Keratinocyte (primary cell): Measurements from ENCODE around the gene UBXN11. TPM values are rescaled to one million over a fixed set of nuclear protein-coding genes. Genes with fewer than 3 reads are reported as not detected.

Experiments
- DNase-seq: peaks from one replicate; pipeline ENCODE4 v3.0.0-alpha.2; 2011; ENCODE audit warnings: low read depth, missing footprints, low spot score
- FAIRE-seq: peaks from 2 replicates; lab custom pipeline; 2011; peaks lifted over from hg19 to GRCh38; lab: Jason Lieb, UNC
- H2AFZ ChIP-seq: 2 replicates; pipeline ENCODE4 v1.6.0; 2012; ENCODE audit warnings: low read length, control low read depth, inconsistent platforms; ENCODE audit not compliant: control insufficient read depth
- H3K27ac ChIP-seq: 2 replicates; pipeline ENCODE4 v1.5.1; 2011; ENCODE audit warnings: low read length; ENCODE audit not compliant: control insufficient read depth, insufficient read depth
- H3K27me3 ChIP-seq: 3 replicates; pipeline ENCODE4 v1.6.0; 2011; ENCODE audit warnings: low read length; ENCODE audit not compliant: control insufficient read depth, insufficient read depth; ENCODE audit errors: extremely low read depth
- H3K36me3 ChIP-seq, 2 experiments: 2 replicates in 1 of 2; 3 replicates in 1 of 2; pipeline ENCODE4 v1.5.1; 2011; ENCODE audit warnings: low read length in 2 of 2, mild to moderate bottlenecking in 1 of 2; ENCODE audit not compliant: control insufficient read depth in 2 of 2, insufficient read depth in 2 of 2; ENCODE audit errors: extremely low read depth in 1 of 2
- H3K4me1 ChIP-seq: 3 replicates; pipeline ENCODE4 v1.5.1; 2011; ENCODE audit warnings: low read length; ENCODE audit not compliant: control insufficient read depth, insufficient read depth; ENCODE audit errors: extremely low read depth
- H3K4me2 ChIP-seq: 3 replicates; pipeline ENCODE4 v1.6.0; 2011; ENCODE audit warnings: low read depth, low read length; ENCODE audit not compliant: control insufficient read depth, insufficient read depth; ENCODE audit errors: extremely low read depth
- H3K4me3 ChIP-seq, 3 experiments: fragments of 200-600 bp in 1 of 3; sonication (generic) in 1 of 3; 2 replicates in 2 of 3; 3 replicates in 1 of 3; pipeline ENCODE4 v1.5.1; 2011 to 2016; ENCODE audit warnings: low read length in 3 of 3, mild to moderate bottlenecking in 3 of 3, control low read depth in 2 of 3, inconsistent platforms in 1 of 3, low read depth in 1 of 3, mixed read lengths in 1 of 3, mixed run types in 1 of 3, moderate library complexity in 1 of 3; ENCODE audit not compliant: control insufficient read depth in 2 of 3, insufficient read depth in 2 of 3; ENCODE audit errors: extremely low read depth in 1 of 3
- H3K79me2 ChIP-seq: 2 replicates; pipeline ENCODE4 v1.6.0; 2012; ENCODE audit warnings: low read length; ENCODE audit not compliant: control insufficient read depth, insufficient read depth
- H3K9ac ChIP-seq: 3 replicates; pipeline ENCODE4 v1.6.0; 2011; ENCODE audit warnings: low read length; ENCODE audit not compliant: control insufficient read depth, insufficient read depth; ENCODE audit errors: extremely low read depth
- H3K9me1 ChIP-seq: 3 replicates; pipeline ENCODE4 v1.6.0; 2011; ENCODE audit warnings: low read length; ENCODE audit not compliant: control insufficient read depth, insufficient read depth; ENCODE audit errors: extremely low read depth
- H3K9me3 ChIP-seq: 2 replicates; pipeline ENCODE4 v1.5.1; 2012; ENCODE audit warnings: low read depth, low read length; ENCODE audit not compliant: control insufficient read depth
- H4K20me1 ChIP-seq: 3 replicates; pipeline ENCODE4 v1.6.0; 2011; ENCODE audit warnings: low read length; ENCODE audit not compliant: control insufficient read depth, insufficient read depth; ENCODE audit errors: extremely low read depth
- CTCF ChIP-seq, 3 experiments: IDR thresholded peaks in 1 of 3; conservative IDR thresholded peaks in 1 of 3; optimal IDR thresholded peaks in 1 of 3; 2 replicates in 2 of 3; 3 replicates in 1 of 3; pipeline versions ENCODE3 to v1.5.1; 2011; ENCODE audit warnings: low read length in 3 of 3, mild to moderate bottlenecking in 3 of 3, moderate library complexity in 2 of 3, control low read depth in 1 of 3, inconsistent platforms in 1 of 3; ENCODE audit not compliant: insufficient read depth in 2 of 3; ENCODE audit errors: extremely low read depth in 1 of 3
- EZH2 ChIP-seq: IDR thresholded peaks from one replicate; pipeline ENCODE4 v1.6.1; 2012; ENCODE audit warnings: inconsistent platforms, mild to moderate bottlenecking, low read length, moderate library complexity
- dilution Hi-C: fragments of 300-500 bp; cut with MboI; formaldehyde crosslinking; loops from one replicate; pipeline ENCODE4 v1.7.0; 2020; ENCODE audit warnings: low sequenced_read_pairs; ENCODE audit not compliant: extremely low pct_ligation_motif_present
- polyA plus RNA-seq, 5 experiments: library from polyadenylated mRNA; depleted of rRNA in 3 of 5; stranded (reverse) in 3 of 5; stranded (forward) in 1 of 5; unstranded in 1 of 5; fragments of >200 nt; gene quantifications; 1 replicate in 1 of 5; 2 replicates in 3 of 5; 3 replicates in 1 of 5; pipeline versions ENCODE4 v1.2.1 to v1.2.3, GENCODE V29; 2011 to 2012; ENCODE audit warnings: missing spikeins in 2 of 5, low read depth in 1 of 5, low replicate concordance in 1 of 5

Gene UBXN11
- polyA plus RNA-seq, 1 donor (not counting 4 experiments of a cell fraction or from before 2014, with no cell fraction given), result 6.6 TPM

- no peak for FAIRE-seq
- Histone ChIP-seq H3K36me3 (peaks cover 12 to 24% of the 10 kb centered on the region in 2 experiments), H3K4me2 (no peak overlapping the region), H3K4me3 (no peak overlapping the region), H4K20me1 (no peaks in the 10 kb centered on the region), H3K9me3 (peaks cover 9% of the 10 kb centered on the region), H3K27me3 (no peaks in the 10 kb centered on the region), H3K79me2 (no peaks in the 10 kb centered on the region), H3K4me1 (no peaks in the 10 kb centered on the region), H3K27ac (no peak overlapping the region), H2AFZ (no peak overlapping the region), H3K9me1 (no peaks in the 10 kb centered on the region), H3K9ac (no peak overlapping the region)
- DNase-seq, result no peak
- dilution Hi-C loops, result no loop called here
- TF ChIP-seq CTCF (optimal IDR thresholded peaks at IDR 0.05 in 1 of 3, IDR thresholded peaks at IDR 0.05 in 1 of 3, conservative IDR thresholded peaks at IDR 0.05 in 1 of 3; ENCODE audit: extremely low read depth in 1 of 3, insufficient read depth in 2 of 3, low read length in 3 of 3) (no peak), EZH2 (no peak)
These were observed 41.0 kb downstream of the UBXN11 start for GRCh38 chr1:26265405-26265804.

- no peak for TF ChIP-seq CTCF (optimal IDR thresholded peaks at IDR 0.05 in 1 of 3, IDR thresholded peaks at IDR 0.05 in 1 of 3, conservative IDR thresholded peaks at IDR 0.05 in 1 of 3; ENCODE audit: extremely low read depth in 1 of 3, insufficient read depth in 2 of 3, low read length in 3 of 3)
- TF ChIP-seq EZH2, result no peak
- Histone ChIP-seq H3K27me3 (no peaks in the 10 kb centered on the region), H4K20me1 (no peaks in the 10 kb centered on the region), H3K27ac (no peak overlapping the region), H2AFZ (no peak overlapping the region), H3K4me2 (no peak overlapping the region), H3K9ac (no peak overlapping the region), H3K4me3 (no peak overlapping the region), H3K4me1 (no peaks in the 10 kb centered on the region), H3K36me3 (peaks cover 15 to 18% of the 10 kb centered on the region in 2 experiments), H3K9me1 (no peaks in the 10 kb centered on the region), H3K79me2 (no peaks in the 10 kb centered on the region), H3K9me3 (no peaks in the 10 kb centered on the region)
- DNase-seq (no peak), FAIRE-seq (no peak)
- dilution Hi-C loops, result no loop called here
These were observed 43.2 kb downstream of the UBXN11 start for GRCh38 chr1:26263212-26263611.
